HFF-Myc (cell line): ENCODE results near the gene CISH.

Source experiments
- DNase-seq: peaks from one replicate; pipeline ENCODE4 v3.0.0-alpha.2; 2011; ENCODE audit warnings: low read depth; ENCODE audit errors: extremely low read depth
- H3K4me3 ChIP-seq: replicated peaks from 2 replicates; pipeline ENCODE4 v1.5.1; 2011; ENCODE audit warnings: low read depth, mild to moderate bottlenecking, control low read depth, low read length
- TF ChIP-seq, protein P1 (sequence below): IDR thresholded peaks from 2 replicates; pipeline ENCODE4 v1.5.1; 2012; ENCODE audit warnings: mild to moderate bottlenecking, low read depth, low read length, control low read depth; ENCODE audit errors: missing control alignments

The CISH gene

DNA sequence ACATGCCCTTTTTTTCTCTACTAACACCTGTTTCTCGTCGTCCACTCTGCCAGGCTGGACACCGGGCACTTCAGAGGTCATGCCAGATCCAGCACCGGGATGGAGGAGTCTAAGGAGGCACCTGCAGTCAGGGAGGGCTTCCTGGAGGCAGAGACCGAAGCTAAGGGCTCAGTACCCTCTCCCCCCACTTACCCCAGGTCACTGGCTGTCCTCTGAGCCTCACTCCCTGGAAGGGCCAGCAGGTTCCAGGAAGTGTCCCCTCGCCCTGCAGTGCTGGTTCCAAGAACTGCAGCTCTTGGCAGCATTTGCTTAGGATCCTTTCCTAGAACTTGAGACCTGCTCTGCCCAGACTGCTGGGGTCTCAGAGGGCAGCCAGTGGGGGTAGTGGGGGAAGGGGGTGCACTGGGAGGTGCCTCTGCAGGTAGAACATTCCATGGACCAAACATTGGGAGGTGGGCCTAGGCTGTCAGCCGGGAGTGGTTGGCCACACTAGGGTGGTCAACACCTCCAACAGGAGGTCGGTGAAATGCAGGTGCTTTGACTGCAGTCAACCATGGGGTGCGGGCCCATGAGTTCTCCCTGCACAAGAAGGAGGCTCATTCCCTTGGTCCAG lies 11.3 kb downstream of the CISH start:
- H3K4me3 ChIP-seq = no peak overlapping the region
- DNase-seq = no peak
- TF ChIP-seq, protein P1, sequence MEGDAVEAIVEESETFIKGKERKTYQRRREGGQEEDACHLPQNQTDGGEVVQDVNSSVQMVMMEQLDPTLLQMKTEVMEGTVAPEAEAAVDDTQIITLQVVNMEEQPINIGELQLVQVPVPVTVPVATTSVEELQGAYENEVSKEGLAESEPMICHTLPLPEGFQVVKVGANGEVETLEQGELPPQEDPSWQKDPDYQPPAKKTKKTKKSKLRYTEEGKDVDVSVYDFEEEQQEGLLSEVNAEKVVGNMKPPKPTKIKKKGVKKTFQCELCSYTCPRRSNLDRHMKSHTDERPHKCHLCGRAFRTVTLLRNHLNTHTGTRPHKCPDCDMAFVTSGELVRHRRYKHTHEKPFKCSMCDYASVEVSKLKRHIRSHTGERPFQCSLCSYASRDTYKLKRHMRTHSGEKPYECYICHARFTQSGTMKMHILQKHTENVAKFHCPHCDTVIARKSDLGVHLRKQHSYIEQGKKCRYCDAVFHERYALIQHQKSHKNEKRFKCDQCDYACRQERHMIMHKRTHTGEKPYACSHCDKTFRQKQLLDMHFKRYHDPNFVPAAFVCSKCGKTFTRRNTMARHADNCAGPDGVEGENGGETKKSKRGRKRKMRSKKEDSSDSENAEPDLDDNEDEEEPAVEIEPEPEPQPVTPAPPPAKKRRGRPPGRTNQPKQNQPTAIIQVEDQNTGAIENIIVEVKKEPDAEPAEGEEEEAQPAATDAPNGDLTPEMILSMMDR = no peak

DNA sequence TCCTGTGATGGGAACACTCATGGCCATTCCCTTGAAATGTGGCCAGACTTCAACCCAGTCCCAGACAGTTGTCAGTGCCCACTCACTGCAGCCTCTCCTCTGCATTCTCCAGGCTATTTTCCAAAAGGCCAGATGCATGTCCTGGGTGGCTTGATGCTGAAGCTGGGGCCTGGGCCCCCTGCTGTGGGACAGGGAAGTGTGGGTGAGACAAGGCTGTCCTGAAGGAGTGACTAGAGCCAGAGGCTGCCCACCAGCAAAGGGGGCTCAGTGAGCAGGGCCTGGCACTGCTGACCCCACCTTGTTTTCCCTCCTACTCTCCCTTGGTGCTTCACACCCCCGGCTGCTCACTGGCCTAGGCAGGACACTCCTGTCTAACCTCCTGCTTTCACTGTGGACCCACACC lies 11.9 kb downstream of the CISH start:
- DNase-seq = no peak
- TF ChIP-seq, protein P1 = no peak
- H3K4me3 ChIP-seq = no peak overlapping the region

DNA sequence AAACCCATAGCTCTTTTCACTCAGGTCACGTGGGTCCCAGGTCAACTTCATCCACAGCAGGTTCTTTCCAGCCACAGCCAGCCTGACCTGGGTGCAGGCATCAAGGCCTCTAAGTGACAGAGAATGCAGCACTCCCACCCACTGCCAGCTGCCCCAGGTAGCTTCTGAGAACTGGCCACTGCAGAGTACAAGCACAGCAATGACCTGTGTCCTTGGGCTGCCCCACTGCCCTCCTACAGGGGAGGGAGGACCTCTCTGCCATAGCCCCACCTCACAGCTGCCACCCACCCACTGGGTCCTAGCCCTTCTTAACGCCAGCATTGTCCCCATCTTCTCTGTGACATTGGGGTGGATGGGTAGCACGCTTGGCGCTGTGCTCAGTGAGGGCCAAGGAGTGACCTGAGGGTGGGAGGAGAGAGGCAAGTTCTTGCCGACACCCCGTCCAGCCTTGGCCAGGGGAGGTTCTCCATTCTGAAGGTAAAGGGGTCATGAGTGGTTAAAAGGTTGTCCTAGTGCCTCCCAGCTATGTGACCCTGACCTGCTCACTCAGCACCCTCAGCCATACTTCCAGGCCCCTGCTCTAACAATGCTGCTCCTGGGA lies 12.4 kb downstream of the CISH start:
- DNase-seq = no peak
- no peak overlapping the region for H3K4me3 ChIP-seq
- TF ChIP-seq, protein P1 = no peak

DNA sequence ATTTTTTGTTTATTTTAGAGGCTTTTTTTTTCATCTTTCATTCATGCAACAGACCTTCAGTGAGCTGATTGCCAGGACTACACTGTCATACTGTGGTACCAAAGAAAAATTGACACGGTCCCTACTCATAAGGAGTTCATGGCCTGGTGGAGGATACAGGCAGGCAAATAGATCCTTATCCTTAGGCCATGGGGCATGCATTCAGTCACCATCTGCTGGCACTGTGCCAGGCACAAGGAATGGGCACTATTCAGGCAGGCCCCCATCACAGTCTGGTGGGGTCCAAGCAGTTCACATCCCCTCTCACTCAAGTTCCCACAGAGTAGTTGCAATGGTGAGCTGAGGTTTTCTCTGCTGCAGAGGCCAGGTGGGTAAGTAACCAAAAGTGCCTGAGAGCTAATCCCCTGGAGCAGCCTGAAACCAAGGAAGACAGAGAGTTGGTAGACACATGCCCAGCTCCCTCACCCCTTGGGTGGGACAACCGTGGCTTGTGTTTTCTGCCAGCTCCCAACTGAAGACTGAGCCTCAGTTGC lies 17.3 kb downstream of the CISH start:
- no peak for DNase-seq
- no peak overlapping the region for H3K4me3 ChIP-seq
- TF ChIP-seq, protein P1 = no peak

DNA sequence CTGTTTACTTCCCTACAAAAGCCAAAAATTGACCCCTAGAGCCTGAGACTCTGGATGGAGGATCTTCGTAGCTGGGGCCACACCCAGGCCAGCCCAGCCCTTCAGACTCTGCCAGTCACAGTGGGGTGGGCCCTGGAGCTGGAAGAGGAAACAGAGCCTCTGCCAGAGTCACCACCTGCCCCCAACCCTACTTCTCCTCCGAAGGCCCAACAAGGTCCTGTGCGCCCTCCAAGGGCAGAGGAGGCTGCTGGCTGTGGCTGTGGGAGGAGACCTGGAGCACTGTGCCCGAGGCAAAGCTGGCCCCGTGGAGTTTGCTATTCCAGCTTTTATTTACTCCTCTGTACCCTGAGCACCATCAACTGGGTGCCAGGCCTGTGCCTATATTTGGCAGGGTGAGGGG lies 19.0 kb downstream of the CISH start:
- H3K4me3 ChIP-seq = no peak overlapping the region
- TF ChIP-seq, protein P1 = no peak
- no peak for DNase-seq

DNA sequence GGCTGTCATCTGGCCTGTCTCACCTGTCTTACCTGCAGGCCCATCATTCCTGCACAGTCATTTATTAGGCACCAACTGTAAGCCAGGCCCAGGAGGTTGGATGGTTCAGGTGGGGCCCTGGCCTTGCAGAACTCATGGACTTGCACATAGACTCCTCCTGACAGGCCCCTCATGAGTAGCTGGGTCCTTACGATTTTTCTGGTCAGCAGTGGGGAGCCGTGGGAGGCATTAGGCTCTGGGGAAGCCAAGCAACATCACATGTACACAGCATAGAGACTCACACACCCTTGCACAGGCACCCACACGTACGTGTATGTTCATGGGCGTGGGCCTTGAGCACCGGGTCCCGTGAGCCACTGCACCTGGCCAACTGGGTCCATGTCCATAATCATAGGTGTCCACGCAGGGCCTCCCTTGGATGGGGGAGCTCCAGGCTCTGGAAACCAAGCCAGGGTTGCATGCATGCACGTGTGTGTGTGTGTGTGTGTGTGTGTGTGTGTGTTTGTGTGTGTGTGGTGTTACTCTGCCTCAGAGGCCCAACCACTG lies 20.3 kb downstream of the CISH start:
- H3K4me3 ChIP-seq = no peak overlapping the region
- no peak for DNase-seq
- TF ChIP-seq, protein P1 = no peak
